ENCODE results near the gene SHISA7.

Gene SHISA7

GRCh38 chr19:55391191-55391670, 51.9 kb downstream of the SHISA7 start:
- DNase-seq: no peak

GRCh38 chr19:55390461-55390880, 52.6 kb downstream of the SHISA7 start:
- no peak for DNase-seq

DNA sequence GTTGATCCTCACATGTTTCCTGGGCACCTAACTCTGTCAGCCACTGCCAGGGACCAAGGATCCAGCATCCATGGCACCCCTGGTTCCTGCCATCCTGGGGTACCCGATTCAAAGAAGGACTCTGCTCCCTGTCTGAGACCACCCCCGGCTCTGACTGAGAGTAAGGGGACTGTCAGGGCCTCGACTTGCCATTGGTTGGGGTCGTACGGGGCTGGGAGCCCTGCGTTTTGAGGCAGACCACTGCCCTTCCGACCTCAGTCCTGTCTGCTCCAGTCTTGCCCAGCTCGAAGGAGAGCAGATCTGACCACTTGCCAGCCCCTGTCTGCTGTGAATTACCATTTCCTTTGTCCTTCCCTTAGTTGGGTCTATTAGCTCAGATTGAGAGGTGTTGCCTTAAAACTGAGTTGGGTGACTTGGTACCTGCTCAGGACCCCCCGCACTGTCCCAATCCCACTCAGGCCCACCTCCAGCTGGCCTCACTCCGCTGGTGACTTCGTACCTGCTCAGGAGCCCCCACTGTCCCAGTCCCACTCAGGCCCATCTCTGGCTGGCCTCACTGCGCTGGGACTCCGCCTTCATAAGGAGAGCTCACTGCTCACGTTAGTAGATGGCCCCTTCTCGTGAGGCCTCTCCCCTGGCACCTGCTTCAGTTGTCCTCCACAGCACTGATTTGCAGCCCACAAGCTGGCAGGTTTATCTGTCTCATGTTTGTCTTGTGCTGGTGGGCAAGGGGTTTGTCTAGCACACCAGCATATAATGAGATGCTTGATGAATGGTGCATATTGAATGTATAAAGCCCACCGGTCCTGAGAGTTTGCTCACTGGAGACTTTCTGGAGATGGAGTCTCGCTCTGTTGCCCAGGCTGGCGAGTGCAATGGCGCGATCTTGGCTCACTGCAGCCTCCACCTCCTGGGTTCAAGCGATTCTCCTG, 53.4 kb downstream of the SHISA7 start:
- DNase-seq: no peak

- DNase-seq: no peak
Measured at GRCh38 chr19:55387736-55388497, 55.2 kb downstream of the SHISA7 start.

DNA sequence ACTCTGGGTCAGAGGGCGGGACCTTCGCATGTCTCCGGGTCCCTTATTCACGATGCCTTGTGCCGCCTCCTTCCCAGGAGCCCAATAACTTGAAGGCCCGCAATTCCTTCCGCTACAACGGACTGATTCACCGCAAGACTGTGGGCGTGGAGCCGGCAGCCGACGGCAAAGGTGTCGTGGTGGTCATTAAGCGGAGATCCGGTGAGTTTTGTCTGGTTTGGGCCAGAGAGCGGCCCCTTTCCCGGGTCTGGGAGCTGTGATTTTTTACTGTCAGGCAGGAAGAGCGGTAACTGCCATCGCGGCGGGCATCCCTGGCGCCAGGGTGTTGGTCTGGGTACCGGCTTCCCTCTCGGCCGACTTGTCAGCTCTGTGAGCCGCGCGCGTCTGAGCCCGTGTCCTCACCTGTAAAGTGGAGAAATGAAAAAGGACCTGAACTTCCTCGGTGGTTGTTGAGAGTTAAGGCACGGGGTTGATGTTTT, 56.6 kb downstream of the SHISA7 start:
- peak in 1 of 51 donors; percentile 44 for DNase-seq

GRCh38 chr19:55385724-55386492, 57.2 kb downstream of the SHISA7 start, which contains the start of gene RPL28:
RPL28 (plus strand) TSS chr19:55385932; CDS start chr19:55386358, 426 bp downstream.
- peak in 50 of 51 donors; percentile 42 to 100 (median 97) for DNase-seq

DNA sequence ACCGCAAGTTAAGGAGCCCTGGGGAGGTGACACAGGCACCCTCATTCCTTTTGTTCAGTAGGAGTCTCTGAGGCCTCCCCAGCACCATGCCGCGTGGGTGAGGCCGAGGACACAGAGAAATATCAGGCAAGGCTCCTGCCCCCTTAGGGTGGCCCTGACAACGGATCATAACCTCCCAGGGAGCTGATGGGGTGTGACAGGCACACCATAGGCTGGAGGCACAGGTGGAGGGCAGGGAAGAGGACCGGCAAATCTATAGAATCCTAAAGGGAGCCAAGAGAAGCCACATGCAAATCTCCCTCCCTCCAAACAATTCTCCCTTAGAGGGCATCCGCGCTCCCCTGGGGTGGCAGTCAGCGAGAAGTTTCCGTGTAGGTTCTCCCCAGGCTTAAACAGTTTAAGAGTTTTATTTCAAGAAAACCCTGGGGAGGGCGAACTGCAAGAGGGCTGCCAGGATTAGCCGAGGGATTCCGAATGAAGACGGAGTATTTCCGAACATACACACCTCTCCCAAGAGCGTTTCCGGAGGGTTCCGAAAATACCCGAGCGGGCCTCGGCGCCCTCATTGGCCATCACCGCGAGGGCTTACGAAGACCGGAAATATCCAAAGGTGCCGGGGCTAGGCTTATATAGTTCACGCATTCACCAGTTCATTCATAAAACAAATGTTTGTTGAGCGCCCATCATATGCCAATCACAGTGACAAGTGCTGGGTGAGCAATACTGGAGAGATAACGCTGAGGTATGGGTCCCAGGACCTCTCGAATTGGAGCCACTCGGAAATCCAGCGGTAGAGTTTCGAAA, 58.0 kb downstream of the SHISA7 start:
- DNase-seq: peak in 50 of 51 donors; percentile 41 to 99 (median 88)

DNA sequence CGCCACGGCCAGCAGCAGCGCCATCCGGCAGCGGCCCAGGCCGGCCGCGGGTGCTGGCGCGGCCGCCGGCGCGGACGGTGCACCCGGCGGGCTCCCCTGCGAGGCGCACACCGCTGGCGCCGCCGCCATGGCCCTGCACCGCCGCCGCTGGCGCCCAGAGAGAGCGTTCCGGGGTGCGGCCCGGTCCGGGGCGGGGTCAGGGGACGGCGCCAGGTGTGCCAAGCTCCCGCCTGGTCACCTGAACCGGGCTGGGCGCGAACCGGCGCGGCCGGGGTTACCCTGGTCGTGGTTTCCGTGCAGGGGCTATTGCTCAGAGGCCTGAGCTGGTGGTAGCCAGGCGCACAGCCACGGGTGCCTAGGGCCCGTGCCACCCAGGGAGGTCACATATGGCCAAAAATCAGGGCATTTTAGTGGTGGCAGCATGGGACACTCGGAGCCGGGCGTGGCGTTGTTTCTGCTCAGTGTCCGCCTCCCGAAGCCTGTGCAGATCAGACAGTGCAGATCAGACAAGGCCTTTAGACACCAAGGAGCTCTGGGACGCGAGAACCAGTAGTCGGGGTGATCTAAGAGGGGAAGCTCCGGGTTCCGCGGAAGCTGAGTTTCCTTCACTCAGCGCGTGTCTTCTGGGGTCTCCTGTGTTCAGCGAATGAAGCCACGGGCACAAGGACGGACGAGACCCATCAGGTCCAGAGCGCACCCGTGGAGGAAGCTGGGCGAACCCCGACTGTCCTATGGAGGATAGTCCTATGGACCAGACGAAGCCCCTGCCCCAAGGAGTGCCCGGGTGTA, 58.8 kb downstream of the SHISA7 start, which contains the start of gene TMEM238:
Gene TMEM238 (minus strand): TSS at position 162 of the 789 bp plus-strand sequence. CDS start 33 bp downstream, at position 129.
- peak in 14 of 51 donors; percentile 16 to 74 (median 42) for DNase-seq

GRCh38 chr19:55383279-55384130, 59.6 kb downstream of the SHISA7 start:
- DNase-seq: peak in 35 of 51 donors; percentile 5 to 68 (median 31)

DNA sequence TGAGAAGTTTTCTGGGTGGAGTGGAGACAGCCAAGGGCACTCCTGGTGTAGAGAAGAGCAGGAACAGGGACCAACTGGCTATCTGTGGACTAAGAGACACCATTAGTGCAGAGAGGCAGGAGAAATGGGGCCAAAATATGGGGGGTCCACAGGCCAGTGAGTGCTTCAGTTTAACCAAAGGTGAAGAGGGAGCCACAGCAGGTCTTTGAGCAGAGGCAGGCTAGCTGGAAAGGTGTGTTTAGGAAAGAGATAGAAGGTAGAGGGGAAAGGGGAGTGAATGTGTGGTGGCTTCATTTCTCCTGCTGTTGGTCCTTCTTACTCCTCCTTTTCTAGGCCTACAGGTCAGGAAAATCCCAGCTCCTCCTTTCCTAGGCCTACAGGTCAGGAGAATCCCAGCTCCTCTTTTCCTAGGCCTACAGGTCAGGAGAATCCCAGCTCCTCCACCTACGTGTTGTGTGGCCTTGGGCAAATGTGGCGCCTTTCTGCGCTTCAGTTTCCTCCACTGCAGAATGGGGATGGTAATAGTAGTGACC, 60.5 kb downstream of the SHISA7 start:
- DNase-seq: no peak

GRCh38 chr19:55382013-55382412, 61.1 kb downstream of the SHISA7 start:
- no peak for DNase-seq

GRCh38 chr19:55379174-55379573, 63.9 kb downstream of the SHISA7 start:
- DNase-seq: no peak
